Measurements from ENCODE around the gene DPP3.

DPP3 gene

DNA sequence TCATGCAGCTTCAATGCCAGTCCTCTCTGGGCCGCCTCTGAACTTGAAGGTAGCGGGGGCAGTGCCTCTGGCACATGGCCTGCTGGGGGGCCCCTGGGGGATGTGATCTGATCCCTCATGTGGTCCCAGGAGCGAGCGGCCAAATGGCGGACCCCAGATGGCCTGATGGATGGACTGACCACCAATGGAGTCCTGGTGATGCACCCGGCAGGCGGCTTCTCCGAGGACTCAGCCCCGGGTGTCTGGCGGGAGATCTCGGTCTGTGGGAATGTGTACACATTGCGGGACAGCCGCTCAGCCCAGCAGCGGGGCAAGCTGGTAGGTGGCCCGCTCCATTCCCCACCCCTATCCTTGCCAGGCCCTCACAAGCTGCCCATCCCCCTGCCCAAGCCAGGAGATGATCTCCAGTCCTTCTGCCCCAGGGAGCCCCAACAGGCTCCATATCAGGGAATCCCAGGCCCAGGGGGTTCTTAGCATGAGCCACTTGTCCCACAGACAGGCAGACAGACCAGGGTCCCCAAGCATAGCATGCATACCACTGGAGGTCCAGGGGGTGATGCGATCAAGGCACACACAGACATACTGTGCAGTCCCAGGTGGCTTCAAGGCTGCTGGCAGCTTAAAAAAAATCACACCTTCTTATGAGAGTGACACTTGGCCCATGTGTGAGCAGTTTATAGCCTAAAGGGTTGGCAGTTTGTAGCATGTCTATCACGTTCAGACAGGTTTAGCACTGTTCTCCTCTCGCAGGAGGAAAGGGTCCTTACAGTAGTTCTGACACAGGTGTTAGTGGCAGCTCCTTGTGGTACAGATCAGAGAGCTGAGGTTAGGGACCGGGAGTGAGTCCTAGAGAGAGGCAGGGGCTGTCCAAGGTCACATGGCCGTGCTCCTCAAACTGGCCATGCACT is 6.4 kb upstream of the DPP3 start:
- Histone ChIP-seq H3K27me3 (no peaks in the 10 kb centered on the region), H3K4me3 (ENCODE audit: low read depth, low read length) (no peak overlapping the region), H3K36me3 (no peaks in the 10 kb centered on the region; the same call in 1 of the 2 replicates), H3K4me1 (no peaks in the 10 kb centered on the region; the same call in 1 of the 2 replicates), H3K9me3 (no peaks in the 10 kb centered on the region)
- TF ChIP-seq, protein P1, sequence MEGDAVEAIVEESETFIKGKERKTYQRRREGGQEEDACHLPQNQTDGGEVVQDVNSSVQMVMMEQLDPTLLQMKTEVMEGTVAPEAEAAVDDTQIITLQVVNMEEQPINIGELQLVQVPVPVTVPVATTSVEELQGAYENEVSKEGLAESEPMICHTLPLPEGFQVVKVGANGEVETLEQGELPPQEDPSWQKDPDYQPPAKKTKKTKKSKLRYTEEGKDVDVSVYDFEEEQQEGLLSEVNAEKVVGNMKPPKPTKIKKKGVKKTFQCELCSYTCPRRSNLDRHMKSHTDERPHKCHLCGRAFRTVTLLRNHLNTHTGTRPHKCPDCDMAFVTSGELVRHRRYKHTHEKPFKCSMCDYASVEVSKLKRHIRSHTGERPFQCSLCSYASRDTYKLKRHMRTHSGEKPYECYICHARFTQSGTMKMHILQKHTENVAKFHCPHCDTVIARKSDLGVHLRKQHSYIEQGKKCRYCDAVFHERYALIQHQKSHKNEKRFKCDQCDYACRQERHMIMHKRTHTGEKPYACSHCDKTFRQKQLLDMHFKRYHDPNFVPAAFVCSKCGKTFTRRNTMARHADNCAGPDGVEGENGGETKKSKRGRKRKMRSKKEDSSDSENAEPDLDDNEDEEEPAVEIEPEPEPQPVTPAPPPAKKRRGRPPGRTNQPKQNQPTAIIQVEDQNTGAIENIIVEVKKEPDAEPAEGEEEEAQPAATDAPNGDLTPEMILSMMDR (IDR thresholded peaks at IDR 0.05; ENCODE audit: low read depth, low read length): no peak
- no peak for DNase-seq

DNA sequence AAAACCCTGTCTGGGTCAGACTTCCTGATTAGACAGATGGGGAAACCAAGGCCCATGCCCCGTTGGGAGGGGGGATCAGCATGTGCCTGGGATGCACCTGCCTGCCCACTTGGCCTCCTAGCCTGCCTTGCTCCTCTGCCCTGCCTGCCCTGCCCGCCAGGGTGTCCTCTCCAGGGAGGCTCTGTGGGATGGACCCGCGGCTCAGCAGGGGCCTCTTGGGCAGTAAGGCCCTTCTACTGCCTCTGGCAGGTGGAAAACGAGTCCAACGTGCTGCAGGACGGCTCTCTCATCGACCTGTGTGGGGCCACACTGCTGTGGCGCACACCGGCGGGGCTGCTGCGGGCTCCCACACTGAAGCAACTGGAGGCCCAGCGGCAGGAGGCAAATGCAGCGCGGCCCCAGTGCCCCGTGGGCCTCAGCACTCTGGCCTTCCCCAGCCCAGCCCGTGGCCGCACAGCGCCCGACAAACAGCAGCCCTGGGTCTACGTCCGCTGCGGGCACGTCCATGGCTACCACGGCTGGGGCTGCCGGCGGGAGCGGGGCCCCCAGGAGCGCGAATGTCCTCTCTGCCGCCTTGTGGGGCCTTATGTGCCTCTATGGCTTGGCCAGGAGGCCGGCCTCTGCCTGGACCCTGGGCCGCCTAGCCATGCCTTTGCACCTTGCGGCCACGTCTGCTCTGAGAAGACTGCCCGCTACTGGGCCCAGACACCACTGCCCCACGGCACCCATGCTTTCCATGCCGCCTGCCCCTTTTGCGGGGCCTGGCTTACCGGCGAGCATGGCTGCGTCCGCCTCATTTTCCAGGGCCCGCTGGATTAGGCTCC is 4.7 kb upstream of the DPP3 start:
- Histone ChIP-seq H3K4me3 (ENCODE audit: low read depth, low read length) (no peak overlapping the region), H3K27me3 (no peaks in the 10 kb centered on the region), H3K36me3 (no peaks in the 10 kb centered on the region; the same call in 1 of the 2 replicates), H3K9me3 (no peaks in the 10 kb centered on the region), H3K4me1 (no peaks in the 10 kb centered on the region)
- DNase-seq: no peak
- TF ChIP-seq, protein P1 (IDR thresholded peaks at IDR 0.05; ENCODE audit: low read depth, low read length): no peak

DNA sequence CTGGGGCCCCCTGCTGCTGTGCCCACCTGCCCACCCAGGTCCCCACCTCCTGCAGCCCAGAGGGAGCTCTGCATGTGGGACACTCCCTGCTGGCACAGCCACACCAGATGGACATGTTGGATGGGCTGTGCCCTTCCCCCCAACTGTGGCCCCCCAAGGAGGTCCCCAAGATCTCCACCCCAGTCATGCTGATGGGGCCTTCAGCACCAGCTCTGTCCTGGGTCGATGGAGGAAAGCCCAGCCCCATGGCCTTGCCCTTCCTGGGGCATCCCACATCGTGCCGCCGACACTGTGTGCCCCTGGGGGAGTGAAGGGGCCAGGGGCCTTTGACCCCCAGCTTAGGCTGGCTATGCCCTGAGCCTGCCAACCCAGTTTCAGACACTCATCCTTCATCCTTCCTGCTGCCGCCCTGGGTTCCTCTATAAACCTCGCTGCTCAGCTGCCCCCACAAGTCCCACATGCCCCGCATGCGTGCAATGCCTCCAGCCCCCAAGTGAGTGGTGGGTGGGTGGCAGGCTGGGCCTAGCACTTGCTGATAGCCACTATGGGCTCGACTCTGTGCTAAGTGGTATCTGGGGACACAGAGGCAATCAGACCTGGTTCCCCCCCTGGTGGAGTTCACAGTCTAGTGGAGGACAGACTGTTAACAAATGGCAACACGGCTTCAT is 3.9 kb upstream of the DPP3 start:
- Histone ChIP-seq H3K36me3 (no peaks in the 10 kb centered on the region; the same call in 1 of the 2 replicates), H3K27me3 (no peaks in the 10 kb centered on the region), H3K4me1 (no peaks in the 10 kb centered on the region), H3K4me3 (ENCODE audit: low read depth, low read length) (no peak overlapping the region), H3K9me3 (no peaks in the 10 kb centered on the region)
- TF ChIP-seq, protein P1 (IDR thresholded peaks at IDR 0.05; ENCODE audit: low read depth, low read length): no peak
- no peak for DNase-seq

DNA sequence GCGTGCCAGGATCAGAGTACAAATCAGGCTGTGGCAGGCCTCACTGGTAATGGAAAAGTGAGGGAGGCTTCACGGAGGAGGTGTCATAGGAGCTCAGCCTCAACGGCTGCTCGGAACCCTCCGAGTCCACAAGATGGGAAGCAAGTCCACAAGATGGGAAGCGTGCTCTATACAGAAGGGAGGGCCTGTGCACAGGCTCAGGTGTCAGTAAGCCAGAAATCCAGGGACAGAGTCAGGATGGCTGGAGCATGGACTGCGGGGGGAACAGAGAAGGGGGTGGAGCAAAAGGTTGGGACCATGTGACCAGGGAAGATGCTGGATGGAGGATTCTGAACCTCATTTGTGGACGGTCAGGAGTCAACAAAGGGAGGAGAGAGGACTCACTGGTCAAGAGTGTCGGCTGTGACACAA is 3.4 kb upstream of the DPP3 start:
- H3K9me3 ChIP-seq: no peaks in the 10 kb centered on the region
- TF ChIP-seq, protein P1 (IDR thresholded peaks at IDR 0.05; ENCODE audit: low read depth, low read length): no peak
- no peaks in the 10 kb centered on the region for H3K4me1 ChIP-seq
- no peak overlapping the region for H3K4me3 ChIP-seq (ENCODE audit: low read depth, low read length)
- H3K27me3 ChIP-seq: no peaks in the 10 kb centered on the region
- no peaks in the 10 kb centered on the region; the same call in 1 of the 2 replicates for H3K36me3 ChIP-seq
- no peak for DNase-seq

DNA sequence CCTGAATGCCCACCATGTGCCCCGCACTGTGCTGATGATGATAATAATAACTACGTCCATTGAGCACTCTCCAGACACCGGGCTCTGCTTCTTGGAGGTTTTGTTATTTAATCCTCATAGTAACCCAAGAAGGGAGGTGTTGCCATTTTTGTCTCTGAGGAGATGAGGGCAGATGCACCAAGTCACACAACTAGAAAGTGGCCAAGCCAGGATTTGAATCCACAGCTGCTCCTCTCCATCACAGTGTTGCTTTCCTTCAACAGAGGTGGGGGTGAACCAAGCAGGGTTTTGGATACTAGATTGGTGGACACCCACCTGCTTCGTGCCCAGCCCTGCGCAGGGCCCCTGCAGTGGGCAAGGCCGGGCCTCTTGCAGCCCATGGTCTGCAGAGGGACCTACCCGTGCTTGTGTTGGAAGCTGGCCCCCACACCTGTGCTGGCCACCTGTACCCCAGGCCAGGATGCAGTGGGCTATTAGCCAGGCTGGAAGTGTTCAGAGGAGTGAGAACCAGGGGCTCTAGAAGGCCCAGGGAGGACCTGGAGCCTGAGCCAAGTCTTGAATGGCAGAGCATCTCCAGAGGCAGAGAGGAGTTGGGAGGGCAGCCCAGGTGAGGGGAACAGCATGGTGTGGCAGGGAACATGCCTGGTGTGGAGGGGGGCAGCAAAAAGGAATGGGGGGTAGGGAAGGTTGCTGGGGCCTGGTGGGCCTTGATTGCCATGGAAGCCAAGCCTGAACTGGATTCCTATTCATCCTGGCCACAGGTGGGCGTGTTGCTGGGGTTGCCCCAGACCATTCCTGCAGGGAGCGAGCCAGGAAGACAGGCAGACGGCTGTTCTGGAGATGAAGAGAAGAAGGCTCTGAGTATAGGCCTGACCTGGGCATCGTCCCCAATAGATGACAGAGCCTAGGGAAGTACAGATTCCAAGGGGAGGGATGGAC is 2.7 kb upstream of the DPP3 start:
- Histone ChIP-seq H3K4me3 (ENCODE audit: low read depth, low read length) (no peak overlapping the region), H3K9me3 (no peaks in the 10 kb centered on the region), H3K4me1 (no peaks in the 10 kb centered on the region), H3K36me3 (no peaks in the 10 kb centered on the region; the same call in 1 of the 2 replicates), H3K27me3 (no peaks in the 10 kb centered on the region)
- DNase-seq: no peak
- TF ChIP-seq, protein P1 (IDR thresholded peaks at IDR 0.05; ENCODE audit: low read depth, low read length): no peak

All from BE2C (cell line).